MV-4-11 (cell line): ENCODE measurements around the gene NANOS3.
"Not testable (repeated sequence)": the region's sequence is repeated elsewhere in the genome, so short reads cannot be mapped to it uniquely, and the experiment has no call there.

ENCODE experiments used
- DNase-seq: peaks from one replicate; lab custom pipeline; 2025; lab: John Stamatoyannopoulos, UW

Gene NANOS3

GRCh38 chr19:13920940-13921747 lies 44.2 kb downstream of the NANOS3 start:
- peak; percentile 83 for DNase-seq

DNA sequence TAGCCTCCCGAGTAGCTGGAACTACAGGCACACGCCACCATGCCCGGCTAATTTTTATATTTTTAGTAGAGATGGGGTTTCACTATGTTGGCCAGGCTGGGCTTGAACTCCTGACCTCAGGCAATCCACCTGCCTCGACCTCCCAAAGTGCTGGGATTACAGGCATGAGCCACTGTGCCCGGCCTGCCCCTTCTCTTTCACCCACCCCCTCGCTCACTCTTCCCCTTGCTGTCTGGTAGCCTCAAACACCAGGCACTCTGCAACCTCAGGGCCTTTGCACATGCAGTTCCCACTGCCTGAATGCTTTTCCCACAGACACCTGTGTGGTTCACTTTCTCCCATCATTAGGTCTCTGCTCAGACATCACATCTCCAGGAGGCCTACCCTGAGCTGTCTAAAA lies 45.2 kb downstream of the NANOS3 start:
- DNase-seq, result not testable (repeated sequence)

GRCh38 chr19:13923194-13923987 lies 46.5 kb downstream of the NANOS3 start:
- no peak for DNase-seq

DNA sequence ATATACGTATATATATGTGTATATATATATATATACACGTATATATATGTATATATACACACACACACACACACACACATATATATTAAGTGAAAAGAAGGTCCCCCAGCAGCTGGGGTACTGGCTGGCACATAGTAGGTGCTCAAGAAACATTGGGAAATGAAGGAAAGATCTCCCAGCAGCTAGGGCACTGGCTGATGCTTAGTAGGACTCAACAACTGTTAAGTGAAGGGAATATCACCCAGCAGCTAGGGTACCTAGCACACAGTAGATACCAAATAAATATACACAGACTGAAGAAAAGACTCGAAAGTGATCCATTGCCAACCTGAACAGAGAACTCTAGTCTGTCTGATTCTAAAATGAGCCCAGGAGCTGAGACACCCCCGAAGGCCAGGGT lies 49.1 kb downstream of the NANOS3 start:
- DNase-seq, result no peak

- peak; percentile 49 for DNase-seq
Measured at GRCh38 chr19:13926715-13927114, 49.8 kb downstream of the NANOS3 start.

DNA sequence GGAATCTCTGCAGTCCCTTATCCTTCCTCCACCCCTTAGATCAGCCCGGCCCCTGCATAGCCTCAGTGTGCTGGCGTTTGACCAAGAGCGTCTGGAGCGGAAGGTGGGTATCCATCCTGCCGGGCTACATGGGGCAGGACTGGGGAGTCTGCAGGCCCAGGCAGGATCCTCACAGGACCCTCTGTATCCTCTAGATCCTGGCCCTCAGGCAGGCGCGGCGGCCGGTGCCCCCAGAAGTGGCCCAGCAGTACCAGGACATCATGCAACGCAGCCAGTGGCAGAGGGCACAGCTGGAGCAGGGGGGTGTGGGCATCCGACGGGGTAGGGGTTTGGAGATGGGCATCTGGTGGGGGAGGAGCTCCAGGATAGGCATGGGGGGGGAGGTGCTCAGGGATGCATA lies 52.4 kb downstream of the NANOS3 start:
- DNase-seq, result no peak

- DNase-seq, result no peak
Measured at GRCh38 chr19:13929956-13930355, 53.0 kb downstream of the NANOS3 start.
